H9 (cell line): ENCODE results near the gene ERC2. TPM values are rescaled to one million over a fixed set of nuclear protein-coding genes. Genes with fewer than 3 reads are reported as not detected.

Experiments used
- DNase-seq: peaks from one replicate; pipeline ENCODE4 v3.0.0-alpha.2; 2017
- H2AFZ ChIP-seq: one replicate; pipeline ENCODE4 v1.6.1; 2013; ENCODE audit warnings: mild to moderate bottlenecking, low read length, control low read depth, moderate library complexity
- H2AK5ac ChIP-seq: 2 replicates; pipeline ENCODE4 v1.6.1; 2013; ENCODE audit warnings: low read length, control low read depth, mixed read lengths; ENCODE audit not compliant: insufficient read length
- H2BK120ac ChIP-seq: one replicate; pipeline ENCODE4 v1.6.1; 2013; ENCODE audit warnings: low read depth, mild to moderate bottlenecking, low read length, control low read depth, inconsistent platforms; ENCODE audit not compliant: poor library complexity, severe bottlenecking
- H2BK12ac ChIP-seq: 2 replicates; pipeline ENCODE4 v1.6.1; 2013; ENCODE audit warnings: low read length, control low read depth, mixed read lengths, low read depth; ENCODE audit not compliant: insufficient read length
- H2BK15ac ChIP-seq: 2 replicates; pipeline ENCODE4 v1.6.1; 2013; ENCODE audit warnings: low read depth, low read length, control low read depth
- H2BK20ac ChIP-seq: one replicate; pipeline ENCODE4 v1.6.1; 2013; ENCODE audit warnings: low read depth, mild to moderate bottlenecking, low read length, control low read depth, inconsistent platforms; ENCODE audit not compliant: poor library complexity, severe bottlenecking
- H2BK5ac ChIP-seq: 2 replicates; pipeline ENCODE4 v1.6.1; 2013; ENCODE audit warnings: low read length, control low read depth, mixed read lengths; ENCODE audit not compliant: insufficient read length
- H3K14ac ChIP-seq: 2 replicates; pipeline ENCODE4 v1.6.1; 2013; ENCODE audit warnings: low read length, control low read depth; ENCODE audit not compliant: insufficient read depth
- H3K18ac ChIP-seq: 2 replicates; pipeline ENCODE4 v1.6.1; 2013; ENCODE audit warnings: low read depth, mild to moderate bottlenecking, mixed read lengths, low read length, control low read depth; ENCODE audit not compliant: insufficient read length
- H3K23ac ChIP-seq: 2 replicates; pipeline ENCODE4 v1.6.1; 2013; ENCODE audit warnings: low read length, control low read depth, mixed read lengths, low read depth; ENCODE audit not compliant: insufficient read length
- H3K23me2 ChIP-seq: 2 replicates; pipeline ENCODE4 v1.6.1; 2013; ENCODE audit warnings: low read depth, mild to moderate bottlenecking, mixed read lengths, low read length, control low read depth; ENCODE audit not compliant: insufficient read length, poor library complexity, severe bottlenecking
- H3K27ac ChIP-seq: 2 replicates; pipeline ENCODE4 v1.5.1; 2013; ENCODE audit warnings: low read length, control low read depth, mixed read lengths, low read depth; ENCODE audit not compliant: insufficient read length
- H3K27me3 ChIP-seq: 2 replicates; pipeline ENCODE4 v1.6.1; 2013; ENCODE audit warnings: low read length, control low read depth, inconsistent platforms; ENCODE audit not compliant: insufficient read depth
- H3K4ac ChIP-seq: 2 replicates; pipeline ENCODE4 v1.6.1; 2013; ENCODE audit warnings: low read depth, mild to moderate bottlenecking, control low read depth, inconsistent platforms, low read length, moderate library complexity
- H3K4me1 ChIP-seq: 2 replicates; pipeline ENCODE4 v1.6.1; 2013; ENCODE audit warnings: low read length, control low read depth, inconsistent platforms; ENCODE audit not compliant: insufficient read depth
- H3K4me2 ChIP-seq: 2 replicates; pipeline ENCODE4 v1.6.1; 2013; ENCODE audit warnings: low read length, control low read depth, mixed read lengths; ENCODE audit not compliant: insufficient read length, insufficient read depth
- H3K56ac ChIP-seq: 2 replicates; pipeline ENCODE4 v1.6.1; 2013; ENCODE audit warnings: low read depth, mild to moderate bottlenecking, mixed read lengths, low read length, control low read depth; ENCODE audit not compliant: insufficient read length
- H3K79me1 ChIP-seq: 2 replicates; pipeline ENCODE4 v1.6.1; 2013; ENCODE audit warnings: low read depth, mild to moderate bottlenecking, moderate library complexity, low read length, control low read depth, inconsistent platforms; ENCODE audit not compliant: insufficient read depth, poor library complexity, severe bottlenecking
- H3K79me2 ChIP-seq: 2 replicates; pipeline ENCODE4 v1.6.1; 2013; ENCODE audit warnings: low read length, control low read depth, inconsistent platforms; ENCODE audit not compliant: insufficient read depth
- H3K9ac ChIP-seq: 2 replicates; pipeline ENCODE4 v1.6.1; 2013; ENCODE audit warnings: low read length, control low read depth, mixed read lengths; ENCODE audit not compliant: insufficient read length; ENCODE audit errors: extremely low read depth
- H3K9me3 ChIP-seq: one replicate; pipeline ENCODE4 v1.6.1; 2013; ENCODE audit warnings: low read depth, low read length, inconsistent platforms; ENCODE audit not compliant: control insufficient read depth
- H3T11ph ChIP-seq: one replicate; pipeline ENCODE4 v1.6.1; 2013; ENCODE audit warnings: mild to moderate bottlenecking, low read length, control low read depth, inconsistent platforms
- H4K20me1 ChIP-seq: one replicate; pipeline ENCODE4 v1.6.1; 2013; ENCODE audit not compliant: control insufficient read depth, insufficient read length, insufficient read depth
- H4K5ac ChIP-seq: 2 replicates; pipeline ENCODE4 v1.6.1; 2013; ENCODE audit warnings: low read depth, mild to moderate bottlenecking, mixed read lengths, low read length, control low read depth; ENCODE audit not compliant: insufficient read length
- H4K8ac ChIP-seq: replicated peaks from 2 replicates; pipeline ENCODE4 v1.6.1; 2013; ENCODE audit warnings: low read length, control low read depth, mixed read lengths, low read depth; ENCODE audit not compliant: insufficient read length
- H4K91ac ChIP-seq: 2 replicates; pipeline ENCODE4 v1.6.1; 2013; ENCODE audit warnings: low read depth, mild to moderate bottlenecking, moderate library complexity, mixed read lengths, low read length, control low read depth; ENCODE audit not compliant: insufficient read length
- H3K27ac Mint-ChIP-seq, 3 experiments: 2 replicates in 2 of 3; 3 replicates in 1 of 3; pipeline ENCODE4 v1.8.0; 2020 to 2021; ENCODE audit warnings: mixed read lengths in 3 of 3, mild to moderate bottlenecking in 1 of 3, moderate library complexity in 1 of 3
- H3K27me3 Mint-ChIP-seq: 2 replicates; pipeline ENCODE4 v1.8.0; 2021; ENCODE audit warnings: low read depth, mild to moderate bottlenecking, moderate library complexity, mixed read lengths
- H3K36me3 Mint-ChIP-seq, 3 experiments: 2 replicates in 2 of 3; 3 replicates in 1 of 3; pipeline ENCODE4 v1.8.0; 2020 to 2021; ENCODE audit warnings: low read depth in 3 of 3, mixed read lengths in 3 of 3; ENCODE audit not compliant: insufficient read depth in 1 of 3
- H3K4me1 Mint-ChIP-seq, 2 experiments: 2 replicates each; pipeline ENCODE4 v1.8.0; 2020; ENCODE audit warnings: mixed read lengths in 2 of 2
- H3K4me3 Mint-ChIP-seq, 2 experiments: 2 replicates in 1 of 2; 3 replicates in 1 of 2; pipeline ENCODE4 v1.8.0; 2020 to 2021; ENCODE audit warnings: mild to moderate bottlenecking in 2 of 2, mixed read lengths in 2 of 2, moderate library complexity in 1 of 2
- H3K9me3 Mint-ChIP-seq, 2 experiments: 2 replicates in 1 of 2; 3 replicates in 1 of 2; pipeline ENCODE4 v1.8.0; 2020; ENCODE audit warnings: mild to moderate bottlenecking in 2 of 2, mixed read lengths in 2 of 2, moderate library complexity in 1 of 2
- WGBS: extraction: QIAGEN DNeasy Blood & Tissue Kit; methylation state at CpG from one replicate; pipeline ENCODE4 v1.1.7; 2013; ENCODE audit warnings: missing lambda C conversion rate, low lambda C conversion rate, mixed read lengths; ENCODE audit not compliant: insufficient read length; ENCODE audit errors: extremely low coverage; 5-methylcytosine and 5-hydroxymethylcytosine counted together
- total RNA-seq: library from RNA; stranded (reverse); gene quantifications from 2 replicates; pipeline ENCODE4 v1.2.1, GENCODE V29; 2021
- TF ChIP-seq, protein P1 (sequence below): fragments of 200-600 bp; sonication (generic); conservative IDR thresholded peaks from 3 replicates; pipeline ENCODE4 v1.8.0; 2021; ENCODE audit warnings: antibody characterized with exemption, mild to moderate bottlenecking

Gene ERC2
- total RNA-seq, 1 experiment from 2014 or later, result 15.4 TPM

DNA sequence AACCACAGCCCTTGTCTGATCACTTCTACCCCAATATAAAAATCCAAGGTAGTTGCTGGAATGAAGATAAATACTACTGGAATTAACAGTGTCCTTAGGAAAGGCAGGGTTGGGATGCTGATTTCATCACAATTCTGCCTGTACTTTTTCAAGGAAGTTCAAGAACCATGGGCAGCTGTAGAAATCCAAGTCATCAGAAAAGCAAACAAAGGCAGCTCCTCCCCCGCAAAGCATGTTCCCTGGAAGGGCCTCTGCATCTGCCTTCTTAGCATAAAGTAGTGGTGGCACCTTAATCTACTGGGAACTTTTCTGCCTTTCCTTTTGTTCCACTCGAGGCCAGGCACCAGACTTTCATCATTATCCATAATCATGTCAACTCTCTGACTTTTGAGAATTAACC is 54.4 kb downstream of the ERC2 start:
- H3K9ac ChIP-seq, result no peak overlapping the region
- H2AFZ ChIP-seq, result no peak overlapping the region
- no peak overlapping the region for H3K56ac ChIP-seq
- Mint-ChIP-seq H3K4me1 (peaks cover 7 to 15% of the 10 kb centered on the region in 2 experiments), H3K27ac (peak overlapping the region; percentile 41 to 80 (median 57); a peak in 5 of 7 replicates), H3K27me3 (no peaks in the 10 kb centered on the region), H3K9me3 (peaks cover 0 to 3% of the 10 kb centered on the region in 2 experiments; a peak in 1 of 5 replicates), H3K4me3 (no peak overlapping the region), H3K36me3 (peaks cover 3 to 7% (median 5%) of the 10 kb centered on the region in 3 experiments; a peak in 4 of 7 replicates)
- H3K27ac ChIP-seq, result no peak overlapping the region
- peaks cover 5% of the 10 kb centered on the region; the same call in 1 of the 2 replicates for H3K4me1 ChIP-seq
- no peak overlapping the region for H4K8ac ChIP-seq
- H3K79me2 ChIP-seq, result no peaks in the 10 kb centered on the region
- H3K79me1 ChIP-seq, result no peaks in the 10 kb centered on the region
- H3T11ph ChIP-seq, result no peak overlapping the region
- H3K4me2 ChIP-seq, result no peak overlapping the region
- no peak overlapping the region for H2BK12ac ChIP-seq
- no peak overlapping the region for H2BK15ac ChIP-seq
- no peak overlapping the region for H3K23ac ChIP-seq
- H2AK5ac ChIP-seq, result no peak overlapping the region
- no peak for DNase-seq
- no peak overlapping the region for H2BK5ac ChIP-seq
- H2BK120ac ChIP-seq, result no peak overlapping the region
- H3K27me3 ChIP-seq, result no peaks in the 10 kb centered on the region
- H3K23me2 ChIP-seq, result no peaks in the 10 kb centered on the region
- H4K91ac ChIP-seq, result no peak overlapping the region
- H3K14ac ChIP-seq, result no peak overlapping the region; the same call in 1 of the 2 replicates
- no peaks in the 10 kb centered on the region for H3K9me3 ChIP-seq
- TF ChIP-seq, protein P1, sequence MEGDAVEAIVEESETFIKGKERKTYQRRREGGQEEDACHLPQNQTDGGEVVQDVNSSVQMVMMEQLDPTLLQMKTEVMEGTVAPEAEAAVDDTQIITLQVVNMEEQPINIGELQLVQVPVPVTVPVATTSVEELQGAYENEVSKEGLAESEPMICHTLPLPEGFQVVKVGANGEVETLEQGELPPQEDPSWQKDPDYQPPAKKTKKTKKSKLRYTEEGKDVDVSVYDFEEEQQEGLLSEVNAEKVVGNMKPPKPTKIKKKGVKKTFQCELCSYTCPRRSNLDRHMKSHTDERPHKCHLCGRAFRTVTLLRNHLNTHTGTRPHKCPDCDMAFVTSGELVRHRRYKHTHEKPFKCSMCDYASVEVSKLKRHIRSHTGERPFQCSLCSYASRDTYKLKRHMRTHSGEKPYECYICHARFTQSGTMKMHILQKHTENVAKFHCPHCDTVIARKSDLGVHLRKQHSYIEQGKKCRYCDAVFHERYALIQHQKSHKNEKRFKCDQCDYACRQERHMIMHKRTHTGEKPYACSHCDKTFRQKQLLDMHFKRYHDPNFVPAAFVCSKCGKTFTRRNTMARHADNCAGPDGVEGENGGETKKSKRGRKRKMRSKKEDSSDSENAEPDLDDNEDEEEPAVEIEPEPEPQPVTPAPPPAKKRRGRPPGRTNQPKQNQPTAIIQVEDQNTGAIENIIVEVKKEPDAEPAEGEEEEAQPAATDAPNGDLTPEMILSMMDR, result no peak
- H4K20me1 ChIP-seq, result no peaks in the 10 kb centered on the region
- H3K18ac ChIP-seq, result no peak overlapping the region
- no peak overlapping the region for H4K5ac ChIP-seq
- no CpG with 5 or more reads among the region's 2 CpGs for WGBS
- H2BK20ac ChIP-seq, result no peak overlapping the region
- no peak overlapping the region for H3K4ac ChIP-seq
